ENCODE data around the gene BTBD9.

DNA sequence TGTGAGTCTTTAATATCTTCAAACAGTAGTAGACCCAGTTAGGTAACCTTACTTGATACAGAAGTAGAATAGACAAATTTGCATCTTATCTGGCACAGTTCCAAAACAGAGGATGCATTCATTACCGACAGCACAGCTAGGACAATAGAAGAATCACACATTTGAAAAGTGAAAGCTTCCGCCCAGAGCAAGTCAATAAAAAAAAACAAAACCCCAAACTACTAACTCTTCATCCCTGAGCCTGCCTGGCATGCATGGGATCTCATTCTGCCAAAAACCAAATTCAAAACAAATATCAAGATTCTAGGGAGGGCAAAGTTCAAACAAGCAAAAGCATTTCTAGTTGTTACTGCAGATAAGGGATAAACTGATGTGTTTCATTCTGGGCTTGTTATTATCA, 235.4 kb downstream of the BTBD9 start:
- TF ChIP-seq CTCF (optimal IDR thresholded peaks at IDR 0.05 in 1 of 3, IDR thresholded peaks at IDR 0.05 in 1 of 3, conservative IDR thresholded peaks at IDR 0.05 in 1 of 3; ENCODE audit: extremely low read depth in 1 of 3, insufficient read depth in 2 of 3, low read length in 3 of 3) (no peak), EZH2 (IDR thresholded peaks at IDR 0.05; ENCODE audit: low read length) (no peak)
